GM12892 (cell line): ENCODE results near the gene DRG1.

Experiments
- POLR2A ChIP-seq: IDR thresholded peaks from 2 replicates; pipeline ENCODE4 v1.6.1; 2011; ENCODE audit warnings: low read depth, low read length, control low read depth
- TAF1 ChIP-seq: IDR thresholded peaks from 2 replicates; pipeline ENCODE4 v1.6.1; 2011; ENCODE audit warnings: low read depth, mild to moderate bottlenecking, control low read depth, low read length, borderline replicate concordance

DNA sequence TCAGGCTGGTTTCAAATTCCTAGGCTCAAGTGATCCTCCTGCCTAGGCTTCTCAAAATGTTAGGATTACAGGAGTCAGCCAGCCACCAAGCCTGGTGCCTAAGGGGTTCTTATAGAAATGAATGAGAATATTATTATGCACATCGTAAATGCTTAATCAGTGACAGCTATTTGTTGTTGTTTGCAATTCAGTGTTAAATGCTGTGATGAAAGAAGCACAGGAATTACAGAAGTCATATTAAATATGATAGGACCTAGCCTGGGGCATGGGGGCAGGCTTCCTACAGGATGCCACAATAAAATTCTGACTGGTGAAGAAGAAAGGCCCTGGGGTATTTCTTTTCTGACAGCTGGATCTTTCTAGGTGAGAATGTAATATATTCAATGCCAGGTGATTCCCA, 39.4 kb upstream of the DRG1 start:
- no peak for TF ChIP-seq TAF1
- no peak for TF ChIP-seq POLR2A
